GM10847 (cell line): ENCODE data around the gene PLXNA2.

Experiments
- POLR2A ChIP-seq: IDR thresholded peaks from 2 replicates; pipeline ENCODE4 v1.6.1; 2011; ENCODE audit not compliant: insufficient read length; ENCODE audit errors: extremely low read depth

The PLXNA2 gene

DNA sequence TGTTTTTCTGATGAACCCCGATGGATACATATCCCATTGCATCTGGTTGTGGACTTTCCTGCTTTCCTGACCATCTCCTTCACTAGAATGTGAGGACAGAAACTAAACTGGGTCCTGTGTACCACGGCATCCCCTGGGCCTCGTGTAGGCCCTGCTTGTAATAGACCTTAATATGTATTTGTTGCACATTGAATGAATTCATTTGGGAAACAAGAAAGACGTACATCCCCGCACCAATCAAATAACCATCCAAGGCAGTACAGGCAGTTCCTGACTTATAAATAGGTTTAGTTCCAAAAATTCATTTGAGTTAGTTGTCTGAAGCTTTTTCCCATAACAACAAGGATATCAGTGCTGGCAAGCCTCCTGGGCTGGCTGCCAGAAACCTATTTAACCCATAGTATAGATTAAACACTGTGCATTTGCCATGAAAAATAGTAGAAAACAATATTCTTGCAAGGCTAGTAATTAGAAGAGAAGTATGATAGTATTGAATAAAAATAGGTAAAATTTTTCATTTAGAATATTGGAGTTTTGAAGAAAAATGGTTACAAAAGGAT, 251.4 kb downstream of the PLXNA2 start:
- no peak for TF ChIP-seq POLR2A

DNA sequence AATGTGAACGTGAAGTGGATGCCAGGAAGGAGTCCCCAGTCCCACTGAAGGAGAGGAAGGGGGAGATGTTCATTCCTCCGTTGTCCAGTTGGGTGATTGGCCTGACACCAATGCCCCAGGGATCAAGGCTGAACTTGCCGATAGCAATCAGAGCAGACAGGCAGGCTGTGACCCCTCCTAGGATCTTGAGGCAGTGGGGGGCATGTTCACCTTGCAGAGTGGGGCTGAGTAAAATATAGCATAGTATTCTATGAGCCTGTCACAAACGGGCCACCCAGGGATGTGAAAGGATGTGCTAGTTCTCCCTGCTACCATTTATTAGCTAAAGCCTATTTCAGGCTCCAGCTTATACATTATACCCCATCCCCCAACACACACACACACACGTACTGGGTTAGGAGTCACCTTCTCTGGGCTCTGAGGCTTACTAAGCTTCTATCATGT, 252.6 kb downstream of the PLXNA2 start:
- TF ChIP-seq POLR2A, result no peak

DNA sequence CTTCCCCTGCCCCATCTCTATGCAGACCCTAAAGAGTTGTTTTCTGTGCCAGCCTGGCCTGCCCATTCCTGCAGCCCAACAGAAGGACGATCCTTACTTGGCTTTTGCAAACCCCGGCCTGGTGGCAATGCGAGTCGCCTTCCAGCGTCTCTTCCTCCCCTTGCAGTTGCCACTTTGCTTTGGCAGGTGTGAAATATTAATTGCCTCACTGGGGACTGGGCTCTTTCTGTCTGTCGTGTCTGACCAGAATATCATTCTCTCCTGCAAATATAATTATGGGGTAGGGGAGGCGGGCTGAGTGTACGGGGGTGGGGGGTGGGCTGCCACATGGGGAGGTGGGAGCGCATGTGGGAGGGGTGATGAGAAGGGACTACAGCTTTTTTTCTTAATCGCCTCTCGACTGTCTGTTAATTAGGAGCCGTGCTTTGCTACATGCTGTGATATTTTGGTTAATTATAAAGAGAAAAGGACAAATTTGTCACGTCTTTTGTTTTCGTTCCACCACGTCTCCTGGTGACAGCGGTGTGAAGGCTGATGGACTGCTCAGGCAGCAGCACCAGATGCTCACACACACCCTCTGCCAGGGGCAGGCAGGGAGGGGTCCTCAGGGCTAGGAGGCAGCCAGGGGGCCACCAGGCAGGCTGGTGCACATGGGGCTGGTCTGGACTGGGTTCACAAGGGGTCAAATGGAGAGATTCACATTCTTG, 253.2 kb downstream of the PLXNA2 start:
- TF ChIP-seq POLR2A, result no peak

DNA sequence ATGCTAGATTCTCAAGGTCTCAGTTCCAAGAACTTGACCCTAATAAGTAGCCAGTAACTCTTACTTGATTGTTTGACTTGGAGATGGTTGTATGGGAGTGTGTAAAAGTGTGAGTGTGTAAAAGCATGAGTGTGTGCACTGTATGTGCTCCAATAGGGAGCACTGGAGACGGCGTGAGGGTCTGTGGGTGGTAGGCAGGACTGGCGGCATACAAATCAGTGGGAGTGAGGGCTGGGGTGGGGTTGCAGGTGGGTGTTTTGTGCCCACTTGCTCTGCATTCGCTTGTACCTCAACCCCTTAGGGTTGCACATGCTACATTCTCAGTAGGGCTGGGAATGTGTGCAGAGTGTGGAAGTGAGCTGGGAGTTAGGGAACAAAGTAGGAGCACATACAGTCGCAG, 253.7 kb downstream of the PLXNA2 start:
- no peak for TF ChIP-seq POLR2A

DNA sequence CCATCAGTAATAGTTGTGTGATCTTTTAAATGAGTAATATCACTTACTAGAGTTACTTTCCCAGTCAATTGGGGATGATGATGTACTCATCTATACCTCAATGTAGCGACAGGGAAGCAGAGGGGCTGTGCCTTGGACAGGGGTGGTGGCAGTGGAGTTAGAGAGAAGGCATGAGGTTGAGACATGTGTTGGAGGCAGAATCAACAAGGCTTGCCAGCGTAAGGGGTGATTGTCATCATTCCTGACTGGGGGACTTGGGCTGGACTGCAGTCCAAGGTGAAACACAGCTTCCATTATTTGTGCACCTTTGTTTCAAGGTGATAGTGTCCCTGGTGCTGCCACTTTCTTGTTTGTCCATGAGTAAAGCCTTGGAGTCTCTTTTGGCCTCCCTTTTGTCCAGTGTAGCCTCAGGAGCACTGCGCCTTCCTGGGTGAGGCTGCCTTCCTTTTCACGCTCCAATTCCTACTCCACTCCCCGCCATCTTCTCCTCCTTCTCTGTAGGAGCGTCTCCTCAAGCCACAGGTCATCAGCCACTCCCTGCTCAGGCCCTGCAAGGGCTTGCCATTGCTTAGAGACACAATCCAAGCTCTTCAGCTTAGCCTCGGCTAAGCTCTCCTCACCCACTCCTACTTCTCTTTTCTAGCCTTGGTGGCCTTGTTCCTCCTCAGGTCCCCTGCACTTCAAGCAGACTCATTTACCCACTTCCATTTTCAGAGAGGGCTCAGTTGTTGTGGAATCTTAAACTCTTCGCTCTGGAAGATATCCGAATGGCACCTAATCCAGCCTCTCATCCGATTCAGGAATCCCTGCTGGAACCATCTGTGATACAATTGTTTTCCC, 255.6 kb downstream of the PLXNA2 start:
- no peak for TF ChIP-seq POLR2A

DNA sequence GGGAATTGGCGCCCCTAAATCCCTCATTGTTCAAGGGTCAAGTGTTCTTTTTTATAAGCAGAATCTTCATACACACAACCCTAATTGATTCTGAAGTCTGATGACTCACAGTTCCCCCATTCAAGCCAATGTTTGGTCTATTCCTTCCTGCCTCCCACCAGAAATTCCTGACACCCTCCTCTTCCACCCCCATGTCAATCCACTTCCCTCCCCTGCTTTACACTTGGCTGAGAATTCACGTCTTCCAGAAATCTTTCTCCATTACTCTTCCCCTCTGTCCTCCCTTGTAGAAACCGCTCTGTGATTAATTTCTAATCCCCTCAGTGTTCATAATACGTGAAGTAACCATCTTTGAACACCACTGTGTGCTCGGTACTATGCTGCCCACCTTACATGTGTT, 257.0 kb downstream of the PLXNA2 start:
- no peak for TF ChIP-seq POLR2A

DNA sequence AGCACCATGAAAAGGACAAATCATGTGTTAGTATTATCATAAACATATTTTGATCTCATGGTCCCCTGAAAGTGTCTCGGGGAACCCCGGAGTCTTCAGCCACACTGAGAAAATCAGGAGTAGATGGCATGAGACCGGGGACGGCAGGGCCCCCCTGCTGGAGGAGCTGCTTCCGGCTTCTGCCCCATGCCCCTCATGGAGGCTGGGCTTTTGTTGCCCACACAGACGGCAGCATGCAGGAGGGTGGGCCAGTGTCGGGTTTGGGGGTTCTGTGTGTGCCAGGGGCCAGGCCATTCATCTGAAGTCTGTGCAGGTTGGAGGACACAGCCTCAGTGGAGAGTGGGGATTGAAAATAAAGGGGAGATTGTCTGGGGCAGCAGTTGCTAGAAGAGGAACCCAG, 258.2 kb downstream of the PLXNA2 start:
- no peak for TF ChIP-seq POLR2A

DNA sequence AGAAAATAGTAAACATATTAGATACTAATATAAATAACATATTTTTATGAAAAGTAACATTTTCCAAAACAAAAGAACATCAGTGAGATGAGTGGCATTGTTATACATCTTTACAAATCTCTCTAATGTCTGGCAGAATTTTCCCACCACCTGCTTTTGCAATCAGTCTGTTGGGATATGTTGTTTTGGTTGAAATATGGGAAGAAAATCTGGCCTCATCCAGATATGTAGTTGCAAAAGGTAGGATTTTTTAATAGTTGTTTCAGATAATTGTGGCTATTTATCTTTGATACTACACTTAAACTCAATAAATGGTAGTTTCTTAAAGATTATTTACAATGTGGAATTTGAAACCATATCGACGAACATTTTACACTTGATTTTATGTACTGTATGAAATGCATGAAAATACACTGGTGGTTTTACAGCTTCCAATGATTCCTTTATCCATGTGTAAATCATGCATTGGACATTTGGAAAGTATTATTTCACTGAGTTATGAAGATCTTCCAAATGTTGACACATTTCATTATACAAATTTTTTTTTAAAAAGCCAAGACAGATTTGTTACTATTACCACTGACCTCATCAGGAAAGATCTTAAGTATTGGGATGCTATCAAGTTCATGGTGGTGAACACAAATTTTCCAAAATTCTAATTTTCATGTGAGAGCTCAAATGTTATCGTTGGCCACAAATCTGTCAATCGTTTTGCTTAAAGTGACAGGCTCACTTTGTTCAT, 259.2 kb downstream of the PLXNA2 start:
- no peak for TF ChIP-seq POLR2A

DNA sequence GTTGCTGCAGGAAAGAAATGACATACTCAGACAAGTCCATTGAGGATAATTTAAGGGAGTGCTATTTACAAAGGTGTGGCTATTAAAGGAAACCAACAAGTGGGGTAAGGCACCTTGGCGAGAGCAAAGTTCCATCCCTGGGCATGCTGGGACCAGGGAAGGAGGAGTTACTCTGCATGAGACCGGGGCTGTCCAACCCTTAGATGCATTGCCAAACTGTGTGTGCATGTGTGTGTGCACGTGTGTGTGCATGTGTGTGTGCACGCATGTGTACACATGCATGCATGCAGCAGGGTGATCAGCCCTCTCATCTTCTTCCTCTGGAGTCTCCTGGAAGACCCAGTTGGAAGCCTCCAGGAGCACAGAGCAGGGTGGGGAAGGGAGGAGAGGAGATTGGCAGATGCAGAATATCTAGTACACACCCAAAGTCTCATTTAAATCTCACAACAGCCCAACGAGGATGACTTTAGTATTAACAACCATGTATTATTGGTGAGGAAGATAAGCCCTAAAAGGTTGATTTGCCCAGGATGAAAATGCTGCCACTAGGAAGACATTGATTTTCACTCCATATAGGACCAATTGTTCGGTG, 261.0 kb downstream of the PLXNA2 start:
- TF ChIP-seq POLR2A, result no peak

DNA sequence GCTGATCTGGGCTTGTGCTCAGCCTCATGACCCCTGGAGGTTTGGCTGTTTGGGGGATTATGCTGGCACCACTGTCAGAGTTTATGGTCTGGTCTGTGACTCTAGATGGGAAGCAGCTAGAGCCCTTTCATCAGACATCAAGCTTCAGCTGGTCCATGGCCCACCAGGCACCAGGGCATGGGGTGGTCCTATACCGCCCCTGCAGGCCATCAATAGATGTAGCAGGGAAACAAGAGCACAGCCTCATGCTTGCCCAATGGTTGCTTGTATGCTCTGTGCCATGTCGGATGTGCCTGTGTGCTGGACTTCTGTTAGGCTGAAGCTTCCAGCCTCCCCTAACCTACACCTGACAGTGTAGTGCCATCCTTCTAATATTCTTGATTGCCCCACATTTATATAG, 262.2 kb downstream of the PLXNA2 start:
- no peak for TF ChIP-seq POLR2A

DNA sequence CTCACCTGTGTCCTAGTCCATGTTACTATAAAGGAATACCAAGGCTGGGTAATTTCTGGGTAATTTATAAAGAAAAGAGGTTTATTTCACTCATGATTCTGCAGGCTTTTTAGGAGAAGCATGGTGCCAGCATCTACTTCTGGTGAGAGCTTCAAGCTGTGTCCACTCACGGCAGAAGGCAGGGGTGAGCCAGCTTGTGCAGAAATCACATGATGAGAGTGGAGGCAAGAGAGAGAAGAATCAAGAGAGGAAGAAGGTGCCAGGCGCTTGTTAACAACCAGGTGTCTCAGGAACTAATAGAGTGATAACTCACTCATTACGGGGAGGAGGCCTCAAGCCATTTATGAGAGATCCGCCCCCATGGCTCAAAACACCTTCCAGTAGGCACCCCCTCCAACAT, 265.7 kb downstream of the PLXNA2 start:
- TF ChIP-seq POLR2A, result no peak

DNA sequence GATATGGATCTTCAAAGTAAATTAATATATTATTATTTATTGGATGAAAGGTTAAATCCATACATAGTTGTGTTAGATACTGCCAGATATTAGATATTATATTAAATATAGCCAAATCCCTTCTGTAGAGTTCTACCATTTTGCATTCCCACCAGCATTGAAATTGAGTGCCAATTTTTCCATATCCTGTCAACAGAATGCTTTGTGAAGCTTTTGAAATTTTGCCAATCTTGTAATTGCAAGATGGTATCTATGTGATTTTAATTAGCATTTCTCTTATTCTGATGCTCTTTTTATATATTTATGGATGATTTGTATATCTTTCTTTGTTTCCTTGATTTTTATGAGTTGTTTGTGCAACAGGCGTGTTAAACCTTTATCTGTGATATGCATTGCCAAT, 266.3 kb downstream of the PLXNA2 start:
- TF ChIP-seq POLR2A, result no peak

DNA sequence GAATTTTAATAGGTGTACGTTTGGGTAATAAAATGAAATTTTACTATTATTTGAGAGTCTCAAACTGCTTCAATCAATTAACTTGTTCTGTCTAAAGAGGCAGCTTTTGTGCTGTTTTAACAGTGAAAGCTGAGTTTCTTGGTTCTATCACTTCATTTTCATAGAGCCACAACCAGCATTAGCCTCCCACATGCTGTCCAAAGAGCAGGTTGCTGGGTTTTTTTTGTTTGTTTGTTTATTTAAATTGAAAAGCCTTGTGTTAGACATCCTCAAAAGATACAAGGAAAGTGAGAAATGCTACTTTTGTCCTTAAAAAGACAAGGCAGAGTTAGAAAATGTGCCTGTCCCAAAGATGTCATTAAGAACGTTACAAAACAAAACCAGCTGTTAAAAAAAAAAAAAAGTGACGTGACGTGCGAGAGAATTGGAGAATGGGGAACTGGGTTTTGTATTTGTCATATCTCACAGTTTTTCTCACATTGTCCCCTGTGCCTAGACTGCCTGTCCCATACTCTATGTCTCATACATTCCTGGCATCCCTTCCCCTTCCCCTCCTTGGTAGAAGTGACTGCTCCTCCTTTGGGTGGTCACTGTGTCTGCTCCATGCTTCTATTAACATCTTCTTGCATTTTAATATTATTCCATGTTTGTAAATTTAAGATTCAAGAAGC, 270.2 kb downstream of the PLXNA2 start:
- no peak for TF ChIP-seq POLR2A

DNA sequence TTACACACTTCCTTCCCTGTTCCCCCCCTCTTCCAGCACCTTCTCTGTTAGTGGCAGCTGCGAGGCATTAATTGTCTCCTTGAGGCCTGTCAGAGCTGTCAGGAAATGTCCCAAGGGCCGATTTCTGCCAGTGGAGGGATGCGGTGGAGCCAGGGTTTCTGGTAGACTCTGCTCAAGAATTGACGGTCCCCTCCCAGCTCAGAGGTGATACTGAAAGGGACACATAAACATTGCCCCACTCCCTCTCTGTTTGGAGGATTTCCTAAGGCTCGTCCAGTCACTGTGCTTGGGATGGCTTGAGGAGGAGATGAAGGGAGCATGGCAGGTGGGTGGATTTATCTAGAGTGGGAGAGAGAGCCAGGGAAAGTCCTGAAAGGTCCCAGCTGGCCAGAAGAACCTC, 271.8 kb downstream of the PLXNA2 start:
- no peak for TF ChIP-seq POLR2A
